ENCODE data around the gene SMAP1. TPM values are rescaled to one million over a fixed set of nuclear protein-coding genes. Genes with fewer than 3 reads are reported as not detected.

The SMAP1 gene
- total and polyA plus RNA-seq, 9 donors = 19.4 to 27.7 (median 26.3) TPM

DNA sequence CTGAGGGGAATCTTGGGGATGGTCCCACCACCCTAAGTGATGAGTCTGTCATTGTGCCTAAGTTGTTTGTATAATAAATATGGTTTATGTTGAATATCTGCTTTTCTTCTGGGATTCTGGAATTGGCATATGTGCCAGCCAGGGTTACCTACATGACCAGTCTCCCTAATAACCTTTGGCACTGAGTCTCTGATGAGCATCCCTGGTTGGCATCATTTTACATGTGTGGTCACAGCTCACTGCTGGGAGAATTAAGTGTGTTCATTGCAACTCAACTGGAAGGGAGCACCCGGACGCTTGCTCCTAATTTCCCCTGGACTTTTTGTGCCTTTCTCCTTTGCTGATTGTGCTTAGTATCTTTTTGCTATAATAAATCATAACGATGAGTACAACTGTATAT lies 8.1 kb downstream of the SMAP1 start:
- no peaks in the 10 kb centered on the region for H3K9me3 ChIP-seq (replicated peaks; ENCODE audit: control insufficient read depth, low read depth, low read length)
- WGBS (ENCODE audit: insufficient coverage) = no CpG with 5 or more reads among the region's 3 CpGs

DNA sequence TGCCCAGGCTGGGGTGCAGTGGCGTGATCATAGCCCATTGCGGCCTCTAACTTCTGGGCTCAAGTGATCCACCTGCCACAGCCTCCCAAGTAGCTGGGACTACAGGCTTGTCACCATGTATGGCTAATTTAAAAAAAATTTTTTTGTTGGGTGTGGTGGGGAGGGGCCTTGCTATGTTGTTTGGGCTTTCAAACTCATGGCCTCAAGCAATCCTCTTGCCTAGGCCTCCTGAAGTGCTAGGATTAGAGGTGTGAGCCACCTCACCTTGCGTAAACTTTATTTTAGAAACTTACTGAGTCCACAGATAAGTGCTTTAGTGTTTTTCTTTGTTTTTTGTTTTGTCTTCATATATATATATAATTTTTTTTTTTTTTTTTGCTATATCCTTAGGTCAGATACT lies 9.1 kb downstream of the SMAP1 start:
- Histone ChIP-seq H3K27me3 (ENCODE audit: control insufficient read depth, insufficient read depth, low read length) (no peaks in the 10 kb centered on the region), H3K36me3 (ENCODE audit: control insufficient read depth, insufficient read depth, low read length) (no peaks in the 10 kb centered on the region), H3K9me3 (replicated peaks; ENCODE audit: control insufficient read depth, low read depth, low read length) (no peaks in the 10 kb centered on the region), H3K4me1 (ENCODE audit: control insufficient read depth, insufficient read depth, low read length) (peaks cover 2% of the 10 kb centered on the region), H3K27ac (ENCODE audit: low read length) (no peak overlapping the region), H3K4me3 (ENCODE audit: low read length) (no peak overlapping the region)
- 90% methylated on average over 2 of the region's 3 CpGs for WGBS (ENCODE audit: insufficient coverage)
- DNase-seq = no peak

More for the DNA sequence above, 8.1 kb downstream of the SMAP1 start:
- DNase-seq = no peak
- no peak overlapping the region for H3K4me3 ChIP-seq (ENCODE audit: low read length)
- no peak overlapping the region for H3K27ac ChIP-seq (ENCODE audit: low read length)
- peaks cover 2% of the 10 kb centered on the region for H3K4me1 ChIP-seq (ENCODE audit: control insufficient read depth, insufficient read depth, low read length)
- no peaks in the 10 kb centered on the region for H3K27me3 ChIP-seq (ENCODE audit: control insufficient read depth, insufficient read depth, low read length)
- no peaks in the 10 kb centered on the region for H3K36me3 ChIP-seq (ENCODE audit: control insufficient read depth, insufficient read depth, low read length)

GRCh38 chr6:70680396-70680795 lies 12.7 kb downstream of the SMAP1 start:
- Histone ChIP-seq H3K36me3 (ENCODE audit: control insufficient read depth, insufficient read depth, low read length) (no peaks in the 10 kb centered on the region), H3K27me3 (ENCODE audit: control insufficient read depth, insufficient read depth, low read length) (no peaks in the 10 kb centered on the region), H3K4me3 (ENCODE audit: low read length) (no peak overlapping the region), H3K27ac (ENCODE audit: low read length) (no peak overlapping the region), H3K4me1 (ENCODE audit: control insufficient read depth, insufficient read depth, low read length) (no peaks in the 10 kb centered on the region), H3K9me3 (replicated peaks; ENCODE audit: control insufficient read depth, low read depth, low read length) (no peaks in the 10 kb centered on the region)
- no peak for DNase-seq
- WGBS (ENCODE audit: insufficient coverage) = 100% methylated on average over 1 of the region's 4 CpGs

GRCh38 chr6:70684794-70685493 lies 17.3 kb downstream of the SMAP1 start:
- Histone ChIP-seq H3K4me1 (ENCODE audit: control insufficient read depth, insufficient read depth, low read length) (no peaks in the 10 kb centered on the region), H3K4me3 (ENCODE audit: low read length) (no peak overlapping the region)
- DNase-seq = no peak

GRCh38 chr6:70685494-70686180 lies 18.0 kb downstream of the SMAP1 start:
- Histone ChIP-seq H3K36me3 (ENCODE audit: control insufficient read depth, insufficient read depth, low read length) (no peaks in the 10 kb centered on the region), H3K4me1 (ENCODE audit: control insufficient read depth, insufficient read depth, low read length) (no peaks in the 10 kb centered on the region), H3K4me3 (ENCODE audit: low read length) (no peak overlapping the region), H3K27ac (ENCODE audit: low read length) (no peak overlapping the region), H3K27me3 (ENCODE audit: control insufficient read depth, insufficient read depth, low read length) (no peaks in the 10 kb centered on the region), H3K9me3 (replicated peaks; ENCODE audit: control insufficient read depth, low read depth, low read length) (peaks cover 2% of the 10 kb centered on the region)
- DNase-seq = no peak
- WGBS (ENCODE audit: insufficient coverage) = no CpG with 5 or more reads among the region's 4 CpGs

More at GRCh38 chr6:70684794-70685493, 17.3 kb downstream of the SMAP1 start:
- H3K27me3 ChIP-seq (ENCODE audit: control insufficient read depth, insufficient read depth, low read length) = no peaks in the 10 kb centered on the region
- peaks cover 2% of the 10 kb centered on the region for H3K9me3 ChIP-seq (replicated peaks; ENCODE audit: control insufficient read depth, low read depth, low read length)
- H3K36me3 ChIP-seq (ENCODE audit: control insufficient read depth, insufficient read depth, low read length) = no peaks in the 10 kb centered on the region
- no CpG with 5 or more reads among the region's 1 CpG for WGBS (ENCODE audit: insufficient coverage)
- no peak overlapping the region for H3K27ac ChIP-seq (ENCODE audit: low read length)

DNA sequence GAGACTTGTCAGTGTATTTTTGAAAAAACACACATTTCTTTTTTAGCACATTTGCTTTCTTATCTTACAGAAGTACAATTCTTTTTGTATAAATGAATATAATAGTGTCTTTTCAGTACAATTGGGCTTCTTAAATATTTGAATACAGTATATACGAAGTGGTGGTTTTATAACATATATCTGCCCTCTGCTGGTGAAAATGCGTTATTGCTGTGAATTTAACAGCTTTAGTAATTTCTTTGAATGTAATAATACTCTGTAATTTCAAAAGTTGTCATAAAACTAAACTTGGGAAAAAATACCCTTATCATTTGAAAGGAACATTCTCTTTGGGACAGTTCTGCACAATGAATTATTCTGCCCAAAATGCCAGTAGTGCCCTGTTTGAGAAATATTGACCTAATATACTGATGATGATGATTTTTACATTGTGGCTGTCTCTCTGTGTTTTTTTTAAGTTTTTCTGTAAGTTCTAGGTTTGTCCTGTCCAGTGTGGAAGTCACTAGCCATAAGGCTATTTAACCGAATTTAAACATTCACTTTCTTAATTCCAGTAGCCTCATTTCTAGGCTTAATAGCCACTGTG lies 19.0 kb downstream of the SMAP1 start:
- no peaks in the 10 kb centered on the region for H3K4me1 ChIP-seq (ENCODE audit: control insufficient read depth, insufficient read depth, low read length)
- H3K9me3 ChIP-seq (replicated peaks; ENCODE audit: control insufficient read depth, low read depth, low read length) = peaks cover 8% of the 10 kb centered on the region
- DNase-seq = peak; percentile 56
- WGBS (ENCODE audit: insufficient coverage) = no CpG with 5 or more reads among the region's 3 CpGs
- no peak overlapping the region for H3K4me3 ChIP-seq (ENCODE audit: low read length)
- H3K36me3 ChIP-seq (ENCODE audit: control insufficient read depth, insufficient read depth, low read length) = no peaks in the 10 kb centered on the region
- no peak overlapping the region for H3K27ac ChIP-seq (ENCODE audit: low read length)
- H3K27me3 ChIP-seq (ENCODE audit: control insufficient read depth, insufficient read depth, low read length) = no peaks in the 10 kb centered on the region

- DNase-seq = no peak
- Histone ChIP-seq H3K27ac (ENCODE audit: low read length) (no peak overlapping the region), H3K36me3 (ENCODE audit: control insufficient read depth, insufficient read depth, low read length) (no peaks in the 10 kb centered on the region), H3K4me1 (ENCODE audit: control insufficient read depth, insufficient read depth, low read length) (no peaks in the 10 kb centered on the region), H3K27me3 (ENCODE audit: control insufficient read depth, insufficient read depth, low read length) (no peaks in the 10 kb centered on the region), H3K4me3 (ENCODE audit: low read length) (no peak overlapping the region), H3K9me3 (replicated peaks; ENCODE audit: control insufficient read depth, low read depth, low read length) (peaks cover 25% of the 10 kb centered on the region)
- WGBS (ENCODE audit: insufficient coverage) = no CpG with 5 or more reads among the region's 1 CpG
These were observed 26.2 kb downstream of the SMAP1 start for GRCh38 chr6:70693887-70694286.

- no peak for DNase-seq
- 90% methylated on average over 1 of the region's 1 CpG for WGBS (ENCODE audit: insufficient coverage)
- peaks cover 25% of the 10 kb centered on the region for H3K9me3 ChIP-seq (replicated peaks; ENCODE audit: control insufficient read depth, low read depth, low read length)
These were observed 26.7 kb downstream of the SMAP1 start for GRCh38 chr6:70694371-70694770.

GRCh38 chr6:70700922-70701876 lies 33.5 kb downstream of the SMAP1 start:
- no peak overlapping the region for H3K4me3 ChIP-seq (ENCODE audit: low read length)
- 86% methylated on average over 5 of the region's 10 CpGs for WGBS (ENCODE audit: insufficient coverage)
- peaks cover 9% of the 10 kb centered on the region for H3K9me3 ChIP-seq (replicated peaks; ENCODE audit: control insufficient read depth, low read depth, low read length)
- peaks cover 3% of the 10 kb centered on the region for H3K36me3 ChIP-seq (ENCODE audit: control insufficient read depth, insufficient read depth, low read length)
- DNase-seq = no peak
- no peaks in the 10 kb centered on the region for H3K4me1 ChIP-seq (ENCODE audit: control insufficient read depth, insufficient read depth, low read length)
- H3K27ac ChIP-seq (ENCODE audit: low read length) = no peak overlapping the region
- H3K27me3 ChIP-seq (ENCODE audit: control insufficient read depth, insufficient read depth, low read length) = no peaks in the 10 kb centered on the region

More at GRCh38 chr6:70694371-70694770, 26.7 kb downstream of the SMAP1 start:
- Histone ChIP-seq H3K27ac (ENCODE audit: low read length) (no peak overlapping the region), H3K36me3 (ENCODE audit: control insufficient read depth, insufficient read depth, low read length) (no peaks in the 10 kb centered on the region), H3K4me1 (ENCODE audit: control insufficient read depth, insufficient read depth, low read length) (no peaks in the 10 kb centered on the region), H3K27me3 (ENCODE audit: control insufficient read depth, insufficient read depth, low read length) (no peaks in the 10 kb centered on the region), H3K4me3 (ENCODE audit: low read length) (no peak overlapping the region)
